ENCODE results near the gene HGS.

- TF ChIP-seq, protein P1, sequence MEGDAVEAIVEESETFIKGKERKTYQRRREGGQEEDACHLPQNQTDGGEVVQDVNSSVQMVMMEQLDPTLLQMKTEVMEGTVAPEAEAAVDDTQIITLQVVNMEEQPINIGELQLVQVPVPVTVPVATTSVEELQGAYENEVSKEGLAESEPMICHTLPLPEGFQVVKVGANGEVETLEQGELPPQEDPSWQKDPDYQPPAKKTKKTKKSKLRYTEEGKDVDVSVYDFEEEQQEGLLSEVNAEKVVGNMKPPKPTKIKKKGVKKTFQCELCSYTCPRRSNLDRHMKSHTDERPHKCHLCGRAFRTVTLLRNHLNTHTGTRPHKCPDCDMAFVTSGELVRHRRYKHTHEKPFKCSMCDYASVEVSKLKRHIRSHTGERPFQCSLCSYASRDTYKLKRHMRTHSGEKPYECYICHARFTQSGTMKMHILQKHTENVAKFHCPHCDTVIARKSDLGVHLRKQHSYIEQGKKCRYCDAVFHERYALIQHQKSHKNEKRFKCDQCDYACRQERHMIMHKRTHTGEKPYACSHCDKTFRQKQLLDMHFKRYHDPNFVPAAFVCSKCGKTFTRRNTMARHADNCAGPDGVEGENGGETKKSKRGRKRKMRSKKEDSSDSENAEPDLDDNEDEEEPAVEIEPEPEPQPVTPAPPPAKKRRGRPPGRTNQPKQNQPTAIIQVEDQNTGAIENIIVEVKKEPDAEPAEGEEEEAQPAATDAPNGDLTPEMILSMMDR (IDR thresholded peaks at IDR 0.05; ENCODE audit: poor library complexity, severe bottlenecking) = no peak
- no peak for TF ChIP-seq SMC3 (conservative IDR thresholded peaks at IDR 0.05; ENCODE audit: poor library complexity)
- no peak for TF ChIP-seq RAD21 (conservative IDR thresholded peaks at IDR 0.05)
Measured at GRCh38 chr17:81676906-81677305, 6.9 kb upstream of the HGS start.
